ENCODE data around the gene RNF214. TPM values are rescaled to one million over a fixed set of nuclear protein-coding genes. Genes with fewer than 3 reads are reported as not detected.

The RNF214 gene
- total and polyA plus RNA-seq, 12 donors: 7.3 to 33.5 (median 25.4) TPM

DNA sequence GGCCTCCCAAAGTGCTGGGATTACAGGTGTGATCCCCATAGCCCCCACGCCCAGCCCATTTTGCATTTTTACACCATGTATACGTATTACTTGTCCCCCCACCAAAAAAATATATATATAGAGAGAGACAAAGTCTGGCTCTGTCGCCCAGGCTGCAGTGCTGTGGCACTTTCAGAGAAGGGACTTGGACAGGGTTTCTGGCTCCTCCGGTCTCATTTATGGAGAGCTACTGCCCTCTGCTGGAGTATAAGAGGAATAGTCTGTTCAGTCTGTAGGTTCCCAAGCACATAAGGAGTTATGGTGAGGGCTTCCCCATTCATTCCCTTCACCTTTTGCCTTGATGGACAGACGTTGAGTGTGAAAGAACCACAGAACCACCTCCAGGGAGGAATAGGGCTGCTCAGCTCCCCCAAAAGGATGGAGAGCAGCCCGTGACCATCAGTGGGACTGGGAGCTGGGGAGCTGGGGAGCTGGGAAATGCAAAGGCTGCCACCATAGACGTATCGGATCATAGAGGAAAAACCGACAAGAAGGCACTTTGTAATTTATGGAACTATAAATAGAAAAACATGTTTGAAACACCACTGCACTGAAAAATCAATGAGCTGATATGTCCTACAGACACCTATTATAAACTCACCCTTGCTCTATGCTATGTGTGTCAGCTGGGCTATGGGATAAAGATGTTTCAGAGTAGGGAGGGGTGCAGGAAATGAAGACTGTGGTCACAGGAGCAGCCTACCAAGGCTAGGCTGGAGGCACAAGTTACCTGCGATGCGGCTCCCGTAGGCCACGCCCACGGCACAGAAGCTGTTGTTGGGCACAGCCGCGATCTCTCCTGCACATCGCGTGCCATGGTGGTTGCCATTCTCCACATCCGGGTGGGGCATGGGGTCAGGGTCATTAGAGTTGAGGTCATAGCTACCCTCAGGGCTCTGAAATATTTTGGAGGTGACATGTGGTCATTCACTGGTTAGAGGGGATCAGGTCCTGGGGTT is 5.8 kb upstream of the RNF214 start:
- Histone ChIP-seq H3K4me1 (peaks cover 14 to 40% (median 26%) of the 10 kb centered on the region in 9 donors), H3K27me3 (no peaks in the 10 kb centered on the region), H3K9me3 (no peaks in the 10 kb centered on the region), H3K4me3 (no peak overlapping the region), H3K27ac (peak overlapping the region in 1 of 10 donors; percentile 38), H3K36me3 (peaks cover 0 to 87% (median 55%) of the 10 kb centered on the region in 9 donors)
- intact Hi-C loops (cut with DNase I): loop anchor here (2.0 to 10.0 kb wide), 17 partner anchors 44 to 494 kb away; partner anchors contain the start of genes ZPR1 (in 4 of the 10), APOA5 (in 3 of the 10) and PAFAH1B2 (in 2 of the 10)
- DNase-seq (peak in 1 of 2 donors; percentile 58), ATAC-seq (peak; percentile 58 to 81 (median 71))
- peak; percentile 71 to 90 (median 83) for TF ChIP-seq CTCF (IDR thresholded peaks at IDR 0.05)
- 61 to 67% methylated on average over 19 of the region's 19 CpGs for WGBS, 2 donors

DNA sequence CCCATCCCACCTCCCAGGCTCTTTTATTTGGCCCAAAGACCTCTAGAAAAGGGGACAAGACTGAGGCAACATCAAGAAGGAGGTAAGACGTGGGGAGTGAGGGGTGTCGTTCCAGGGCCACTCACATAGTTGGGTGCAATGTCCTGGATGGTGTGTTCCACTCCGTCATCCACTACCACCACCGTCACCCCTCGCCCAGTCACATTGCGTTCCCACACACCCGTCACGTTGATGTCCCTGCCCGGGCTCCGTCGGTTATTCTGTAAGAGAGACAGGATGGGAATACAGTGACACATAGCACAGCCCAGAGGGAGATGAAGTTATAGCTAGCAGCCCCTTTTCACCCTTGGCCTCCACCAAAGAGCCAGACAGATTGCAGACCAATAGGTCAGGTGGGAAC is 4.4 kb upstream of the RNF214 start:
- Histone ChIP-seq H3K9me3 (no peaks in the 10 kb centered on the region), H3K27ac (no peak overlapping the region), H3K36me3 (peaks cover 0 to 73% (median 55%) of the 10 kb centered on the region in 9 donors), H3K4me1 (peaks cover 8 to 31% (median 19%) of the 10 kb centered on the region in 9 donors), H3K4me3 (no peak overlapping the region), H3K27me3 (no peaks in the 10 kb centered on the region)
- intact Hi-C loops (cut with DNase I): loop anchor here in 9 of 10 donors (5.0 to 10.0 kb wide), 14 partner anchors 46 to 496 kb away; partner anchors contain the start of genes ZPR1 (in 3 of the 9), APOA5 (in 2 of the 9) and PAFAH1B2 (in 2 of the 9)
- DNase-seq (no peak), ATAC-seq (no peak)
- TF ChIP-seq CTCF (IDR thresholded peaks at IDR 0.05): no peak
- 93 to 94% methylated on average over 11 of the region's 11 CpGs for WGBS, 2 donors

DNA sequence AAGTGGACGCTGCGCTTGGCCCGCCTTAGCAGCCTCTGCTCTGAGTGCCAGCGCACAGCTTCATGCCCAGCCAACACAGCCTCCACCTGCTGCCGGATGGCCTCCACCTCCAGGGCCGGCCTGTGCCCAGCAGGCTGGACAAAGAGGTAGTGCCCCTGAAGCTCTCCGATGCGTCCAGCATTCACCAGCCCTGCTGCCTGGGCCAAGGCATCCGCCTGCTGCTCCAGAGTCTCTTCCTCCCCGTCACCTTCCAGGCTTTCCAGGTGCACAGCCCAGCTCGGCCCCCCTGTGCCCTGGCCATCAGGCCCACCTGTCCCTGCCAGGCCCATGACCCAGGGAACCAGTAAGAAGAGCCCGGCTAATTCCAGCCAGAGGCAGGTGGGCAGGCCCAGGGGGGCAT is 3.1 kb upstream of the RNF214 start:
- Histone ChIP-seq H3K9me3 (no peaks in the 10 kb centered on the region), H3K27me3 (no peaks in the 10 kb centered on the region), H3K36me3 (peaks cover 0 to 60% (median 44%) of the 10 kb centered on the region in 9 donors), H3K4me1 (peaks cover 8 to 41% (median 30%) of the 10 kb centered on the region in 9 donors), H3K4me3 (no peak overlapping the region), H3K27ac (peak overlapping the region in 1 of 10 donors; percentile 96)
- 93 to 94% methylated on average over 12 of the region's 12 CpGs for WGBS, 2 donors
- TF ChIP-seq CTCF (IDR thresholded peaks at IDR 0.05): no peak
- no peak for ATAC-seq
- no peak for DNase-seq
- intact Hi-C loops (cut with DNase I): loop anchor here in 9 of 10 donors (5.0 to 10.0 kb wide), 14 partner anchors 47 to 497 kb away; partner anchors contain the start of genes ZPR1 (in 3 of the 9), APOA5 (in 2 of the 9) and PAFAH1B2 (in 2 of the 9)

- DNase-seq (no peak), ATAC-seq (no peak)
- Histone ChIP-seq H3K4me3 (peak overlapping the region in 1 of 10 donors; percentile 92), H3K27ac (peak overlapping the region in 1 of 10 donors; percentile 96), H3K9me3 (no peaks in the 10 kb centered on the region), H3K36me3 (peaks cover 0 to 55% (median 42%) of the 10 kb centered on the region in 9 donors), H3K27me3 (no peaks in the 10 kb centered on the region), H3K4me1 (peaks cover 8 to 41% (median 30%) of the 10 kb centered on the region in 9 donors)
- TF ChIP-seq CTCF (IDR thresholded peaks at IDR 0.05): no peak
- intact Hi-C loops (cut with DNase I): loop anchor here (5.0 to 10.0 kb wide), 16 partner anchors 48 to 498 kb away; partner anchors contain the start of genes ZPR1 (in 4 of the 10), APOA5 (in 2 of the 10), BACE1 (in 2 of the 10) and PAFAH1B2 (in 2 of the 10)
- 86 to 90% methylated on average over 5 of the region's 5 CpGs for WGBS, 2 donors
These were observed 2.6 kb upstream of the RNF214 start for GRCh38 chr11:117229931-117230285.

Data from heart right ventricle (tissue), 16 donors.